ENCODE data around the gene ENPP6. TPM values are rescaled to one million over a fixed set of nuclear protein-coding genes. Genes with fewer than 3 reads are reported as not detected.

Gene ENPP6
- total and polyA plus RNA-seq, 2 of the 13 experiments (the other 11 are each of a cell fraction or from before 2014, with no cell fraction given) = not detected

DNA sequence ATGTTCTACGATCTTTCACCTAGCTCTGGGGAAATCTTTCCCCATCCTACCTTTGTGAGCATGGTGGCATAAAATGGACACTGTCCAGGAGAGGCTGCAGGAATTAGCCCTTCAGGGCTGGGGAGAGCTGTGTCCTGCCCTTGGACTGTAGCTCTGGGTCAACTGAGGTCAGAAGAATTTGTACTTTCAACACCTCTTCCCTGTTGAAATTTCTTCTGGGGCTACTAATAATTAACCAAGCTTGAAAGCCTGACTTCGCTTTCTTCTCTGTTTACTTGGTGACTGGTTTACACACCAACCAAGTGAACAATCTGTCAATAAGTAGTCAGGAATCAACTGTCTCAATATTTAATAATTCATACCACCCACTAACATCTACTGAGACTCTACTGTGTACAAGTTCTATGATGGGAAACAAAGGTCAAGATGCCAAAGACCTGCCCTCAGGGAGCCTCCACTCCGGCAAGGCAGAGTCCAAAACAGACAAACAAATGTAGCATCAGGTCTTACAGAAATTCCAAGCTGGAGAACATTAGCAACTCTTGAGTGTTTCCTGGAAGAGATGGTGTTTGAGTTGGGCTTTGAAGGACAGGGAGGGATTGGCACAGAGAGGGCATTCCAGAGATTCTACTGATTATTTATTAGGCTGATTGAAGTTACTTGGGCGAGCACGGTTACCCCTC, 113.1 kb downstream of the ENPP6 start (continued):
- TF ChIP-seq, protein P1, sequence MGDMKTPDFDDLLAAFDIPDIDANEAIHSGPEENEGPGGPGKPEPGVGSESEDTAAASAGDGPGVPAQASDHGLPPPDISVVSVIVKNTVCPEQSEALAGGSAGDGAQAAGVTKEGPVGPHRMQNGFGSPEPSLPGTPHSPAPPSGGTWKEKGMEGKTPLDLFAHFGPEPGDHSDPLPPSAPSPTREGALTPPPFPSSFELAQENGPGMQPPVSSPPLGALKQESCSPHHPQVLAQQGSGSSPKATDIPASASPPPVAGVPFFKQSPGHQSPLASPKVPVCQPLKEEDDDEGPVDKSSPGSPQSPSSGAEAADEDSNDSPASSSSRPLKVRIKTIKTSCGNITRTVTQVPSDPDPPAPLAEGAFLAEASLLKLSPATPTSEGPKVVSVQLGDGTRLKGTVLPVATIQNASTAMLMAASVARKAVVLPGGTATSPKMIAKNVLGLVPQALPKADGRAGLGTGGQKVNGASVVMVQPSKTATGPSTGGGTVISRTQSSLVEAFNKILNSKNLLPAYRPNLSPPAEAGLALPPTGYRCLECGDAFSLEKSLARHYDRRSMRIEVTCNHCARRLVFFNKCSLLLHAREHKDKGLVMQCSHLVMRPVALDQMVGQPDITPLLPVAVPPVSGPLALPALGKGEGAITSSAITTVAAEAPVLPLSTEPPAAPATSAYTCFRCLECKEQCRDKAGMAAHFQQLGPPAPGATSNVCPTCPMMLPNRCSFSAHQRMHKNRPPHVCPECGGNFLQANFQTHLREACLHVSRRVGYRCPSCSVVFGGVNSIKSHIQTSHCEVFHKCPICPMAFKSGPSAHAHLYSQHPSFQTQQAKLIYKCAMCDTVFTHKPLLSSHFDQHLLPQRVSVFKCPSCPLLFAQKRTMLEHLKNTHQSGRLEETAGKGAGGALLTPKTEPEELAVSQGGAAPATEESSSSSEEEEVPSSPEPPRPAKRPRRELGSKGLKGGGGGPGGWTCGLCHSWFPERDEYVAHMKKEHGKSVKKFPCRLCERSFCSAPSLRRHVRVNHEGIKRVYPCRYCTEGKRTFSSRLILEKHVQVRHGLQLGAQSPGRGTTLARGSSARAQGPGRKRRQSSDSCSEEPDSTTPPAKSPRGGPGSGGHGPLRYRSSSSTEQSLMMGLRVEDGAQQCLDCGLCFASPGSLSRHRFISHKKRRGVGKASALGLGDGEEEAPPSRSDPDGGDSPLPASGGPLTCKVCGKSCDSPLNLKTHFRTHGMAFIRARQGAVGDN (CRISPR knock-in tag; IDR thresholded peaks at IDR 0.05) = no peak
- TF ChIP-seq ZNF207 (IDR thresholded peaks at IDR 0.05; ENCODE audit: borderline replicate concordance) = no peak
- TF ChIP-seq ZNF83 (CRISPR knock-in tag; IDR thresholded peaks at IDR 0.05; ENCODE audit: borderline replicate concordance) = no peak
- TF ChIP-seq EHMT2 (IDR thresholded peaks at IDR 0.05; ENCODE audit: borderline replicate concordance, low read depth, low read length) = peak; percentile 70; the same call in 1 of the 2 replicates
- TF ChIP-seq ZNF766 (CRISPR knock-in tag; IDR thresholded peaks at IDR 0.05; ENCODE audit: borderline replicate concordance) = no peak
- no peak for TF ChIP-seq ZNF850 (CRISPR knock-in tag; conservative IDR thresholded peaks at IDR 0.05)
- peak; percentile 53 for TF ChIP-seq ZEB1 (IDR thresholded peaks at IDR 0.05; ENCODE audit: insufficient replicate concordance, low read depth)
- TF ChIP-seq AGO2 (optimal IDR thresholded peaks at IDR 0.05; ENCODE audit: low read depth, low read length) = no peak
- TF ChIP-seq ZNF337 (CRISPR knock-in tag; IDR thresholded peaks at IDR 0.05; ENCODE audit: borderline replicate concordance, low read depth) = no peak
- peak; percentile 44 for TF ChIP-seq KDM6A (CRISPR knock-in tag; IDR thresholded peaks at IDR 0.05; ENCODE audit: low read depth)
- TF ChIP-seq ELF3 (CRISPR knock-in tag; IDR thresholded peaks at IDR 0.05) = peak; percentile 62
- no peak for TF ChIP-seq ZNF224 (CRISPR knock-in tag; IDR thresholded peaks at IDR 0.05)
- no peak for TF ChIP-seq ATM (IDR thresholded peaks at IDR 0.05; ENCODE audit: borderline replicate concordance)
- TF ChIP-seq ARHGAP35 (CRISPR knock-in tag; IDR thresholded peaks at IDR 0.05; ENCODE audit: borderline replicate concordance) = no peak
- TF ChIP-seq, protein P2, sequence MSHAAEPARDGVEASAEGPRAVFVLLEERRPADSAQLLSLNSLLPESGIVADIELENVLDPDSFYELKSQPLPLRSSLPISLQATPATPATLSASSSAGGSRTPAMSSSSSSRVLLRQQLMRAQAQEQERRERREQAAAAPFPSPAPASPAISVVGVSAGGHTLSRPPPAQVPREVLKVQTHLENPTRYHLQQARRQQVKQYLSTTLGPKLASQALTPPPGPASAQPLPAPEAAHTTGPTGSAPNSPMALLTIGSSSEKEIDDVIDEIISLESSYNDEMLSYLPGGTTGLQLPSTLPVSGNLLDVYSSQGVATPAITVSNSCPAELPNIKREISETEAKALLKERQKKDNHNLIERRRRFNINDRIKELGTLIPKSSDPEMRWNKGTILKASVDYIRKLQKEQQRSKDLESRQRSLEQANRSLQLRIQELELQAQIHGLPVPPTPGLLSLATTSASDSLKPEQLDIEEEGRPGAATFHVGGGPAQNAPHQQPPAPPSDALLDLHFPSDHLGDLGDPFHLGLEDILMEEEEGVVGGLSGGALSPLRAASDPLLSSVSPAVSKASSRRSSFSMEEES (CRISPR knock-in tag; IDR thresholded peaks at IDR 0.05) = no peak
- TF ChIP-seq KAT7 (CRISPR knock-in tag; IDR thresholded peaks at IDR 0.05; ENCODE audit: borderline replicate concordance) = no peak
- TF ChIP-seq TMF1 (CRISPR knock-in tag; IDR thresholded peaks at IDR 0.05; ENCODE audit: low read depth) = no peak
- TF ChIP-seq ZNF761 (CRISPR knock-in tag; conservative IDR thresholded peaks at IDR 0.05) = no peak; the same call in 1 of the 2 replicates
- TF ChIP-seq, protein P3, sequence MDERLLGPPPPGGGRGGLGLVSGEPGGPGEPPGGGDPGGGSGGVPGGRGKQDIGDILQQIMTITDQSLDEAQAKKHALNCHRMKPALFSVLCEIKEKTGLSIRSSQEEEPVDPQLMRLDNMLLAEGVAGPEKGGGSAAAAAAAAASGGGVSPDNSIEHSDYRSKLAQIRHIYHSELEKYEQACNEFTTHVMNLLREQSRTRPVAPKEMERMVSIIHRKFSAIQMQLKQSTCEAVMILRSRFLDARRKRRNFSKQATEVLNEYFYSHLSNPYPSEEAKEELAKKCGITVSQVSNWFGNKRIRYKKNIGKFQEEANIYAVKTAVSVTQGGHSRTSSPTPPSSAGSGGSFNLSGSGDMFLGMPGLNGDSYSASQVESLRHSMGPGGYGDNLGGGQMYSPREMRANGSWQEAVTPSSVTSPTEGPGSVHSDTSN (CRISPR knock-in tag; IDR thresholded peaks at IDR 0.05) = no peak
- TF ChIP-seq ZNF615 (CRISPR knock-in tag; IDR thresholded peaks at IDR 0.05; ENCODE audit: borderline replicate concordance) = no peak
- TF ChIP-seq RARA (CRISPR knock-in tag; IDR thresholded peaks at IDR 0.05) = peak; percentile 90
- no peak for TF ChIP-seq ZNF333 (CRISPR knock-in tag; IDR thresholded peaks at IDR 0.05; ENCODE audit: borderline replicate concordance)
- TF ChIP-seq ZNF232 (CRISPR knock-in tag; IDR thresholded peaks at IDR 0.05; ENCODE audit: borderline replicate concordance) = no peak
- TF ChIP-seq, protein P4, sequence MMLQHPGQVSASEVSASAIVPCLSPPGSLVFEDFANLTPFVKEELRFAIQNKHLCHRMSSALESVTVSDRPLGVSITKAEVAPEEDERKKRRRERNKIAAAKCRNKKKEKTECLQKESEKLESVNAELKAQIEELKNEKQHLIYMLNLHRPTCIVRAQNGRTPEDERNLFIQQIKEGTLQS (CRISPR knock-in tag; IDR thresholded peaks at IDR 0.05) = no peak
- no peak; the same call in 1 of the 2 replicates for TF ChIP-seq TOE1 (CRISPR knock-in tag; IDR thresholded peaks at IDR 0.05)

Measured in HepG2 (cell line).